DMS114 treated with DMSO at 0.1 percent for 48 hours (cell line): ENCODE measurements around the gene ITPR1.
"Not testable (repeated sequence)": the region's sequence is repeated elsewhere in the genome, so short reads cannot be mapped to it uniquely, and the experiment has no call there.

Experiments used
- DNase-seq: peaks from one replicate; lab custom pipeline; 2025; ENCODE audit not compliant: unreplicated experiment; lab: John Stamatoyannopoulos, UW

ITPR1 gene

DNA sequence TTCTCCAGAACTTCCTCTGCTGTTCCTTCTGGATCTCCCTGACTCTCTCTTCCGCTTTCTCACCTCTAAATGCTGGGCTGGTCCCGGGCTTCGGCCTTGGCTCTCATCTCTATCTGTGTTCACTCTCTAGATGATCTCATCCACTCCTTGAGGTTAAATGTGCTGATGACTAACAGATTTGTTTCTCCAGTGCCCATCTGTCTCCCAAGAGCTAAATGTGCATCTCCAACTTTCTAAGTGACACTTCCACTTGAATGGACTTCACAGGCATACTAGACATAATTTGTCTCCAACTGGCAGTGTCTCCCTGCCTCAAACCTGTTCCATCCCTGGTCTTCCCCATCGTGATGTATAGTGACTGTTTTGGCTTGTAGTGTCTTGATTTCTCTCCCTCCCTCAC is 95.3 kb downstream of the ITPR1 start:
- no peak for DNase-seq

DNA sequence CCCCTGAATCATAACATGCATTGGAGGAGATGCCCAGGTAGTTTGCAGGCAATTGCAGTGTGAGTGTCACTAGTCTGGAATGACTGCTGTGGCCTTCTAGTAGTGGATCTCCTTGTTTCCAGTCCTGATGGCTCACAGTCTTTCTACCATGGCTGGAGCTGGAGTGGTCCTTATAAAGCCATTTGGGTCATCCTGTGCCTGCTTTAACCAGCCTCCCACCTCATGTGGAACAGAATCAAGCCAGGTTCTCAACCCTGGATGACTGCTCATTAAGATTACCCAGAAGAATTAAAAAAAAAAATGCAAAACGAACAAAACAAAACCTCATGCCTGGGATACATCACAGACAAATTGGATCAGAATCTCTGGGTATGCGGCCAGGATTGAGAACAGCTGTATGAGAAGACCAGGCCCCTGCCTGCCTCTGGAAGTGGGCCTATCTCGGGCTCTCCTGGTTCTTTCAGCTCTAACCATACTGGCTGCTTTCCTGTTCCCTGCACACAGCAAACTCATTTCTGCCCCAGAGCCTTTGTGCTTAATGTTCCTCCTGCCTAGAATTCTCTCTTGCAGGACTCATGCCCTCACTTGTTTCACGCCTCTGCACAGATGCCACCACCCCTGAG is 96.4 kb downstream of the ITPR1 start:
- no peak for DNase-seq

DNA sequence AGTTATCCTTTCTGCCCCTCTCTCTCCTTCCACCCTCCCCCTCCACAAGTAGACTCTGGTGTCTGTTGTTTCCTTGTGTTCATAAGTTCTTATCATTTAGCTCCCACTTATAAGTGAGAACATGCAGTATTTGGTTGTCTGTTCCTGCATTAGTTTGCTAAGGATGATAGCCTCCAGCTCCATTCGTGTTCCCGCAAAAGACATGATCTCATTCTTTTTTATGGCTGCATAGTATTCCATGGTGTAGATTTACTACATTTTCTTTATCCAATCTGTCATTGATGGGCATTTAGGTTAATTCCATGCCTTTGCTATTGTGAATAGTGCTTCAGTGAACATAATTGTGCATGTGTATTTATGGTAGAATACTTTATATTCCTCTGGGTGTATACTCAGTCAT is 97.7 kb downstream of the ITPR1 start:
- not testable (repeated sequence) for DNase-seq

DNA sequence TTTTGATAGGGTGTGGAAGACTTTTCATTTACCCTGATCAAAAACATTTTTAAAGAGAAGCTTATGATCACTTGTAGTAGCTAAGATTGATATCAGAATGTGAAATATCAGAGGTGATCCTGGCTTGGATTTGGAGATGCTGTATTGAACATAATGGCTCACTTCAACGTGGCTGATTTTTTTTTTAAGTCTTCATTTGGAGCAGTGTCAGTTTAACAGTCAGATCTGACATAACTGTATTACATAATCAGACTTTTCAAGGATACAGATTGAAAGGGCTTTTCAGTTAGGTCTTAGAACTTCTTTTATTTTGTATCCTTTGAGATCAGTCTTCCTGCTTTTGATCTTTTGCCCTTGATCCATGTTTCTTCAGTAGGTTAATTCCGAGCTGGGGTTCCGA is 98.5 kb downstream of the ITPR1 start:
- DNase-seq = no peak

DNA sequence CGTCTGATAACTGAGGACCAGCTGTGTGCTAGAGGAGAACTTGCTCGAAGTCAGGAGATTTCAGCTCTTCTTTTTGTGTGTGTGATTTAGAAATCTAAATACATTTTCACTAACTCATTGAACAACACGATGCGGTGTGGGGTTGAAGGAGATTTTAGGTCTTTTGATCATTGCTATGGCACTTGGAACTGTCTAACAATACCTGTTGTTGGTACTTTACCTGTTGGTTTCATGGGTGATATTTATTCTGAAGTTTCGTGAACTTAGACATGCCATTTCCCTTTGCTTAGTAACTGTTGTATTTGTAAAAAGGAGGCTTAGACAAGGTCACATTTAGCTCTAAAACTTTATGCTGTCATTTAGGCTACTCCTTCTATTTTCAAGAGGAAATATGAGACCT is 99.9 kb downstream of the ITPR1 start:
- no peak for DNase-seq

DNA sequence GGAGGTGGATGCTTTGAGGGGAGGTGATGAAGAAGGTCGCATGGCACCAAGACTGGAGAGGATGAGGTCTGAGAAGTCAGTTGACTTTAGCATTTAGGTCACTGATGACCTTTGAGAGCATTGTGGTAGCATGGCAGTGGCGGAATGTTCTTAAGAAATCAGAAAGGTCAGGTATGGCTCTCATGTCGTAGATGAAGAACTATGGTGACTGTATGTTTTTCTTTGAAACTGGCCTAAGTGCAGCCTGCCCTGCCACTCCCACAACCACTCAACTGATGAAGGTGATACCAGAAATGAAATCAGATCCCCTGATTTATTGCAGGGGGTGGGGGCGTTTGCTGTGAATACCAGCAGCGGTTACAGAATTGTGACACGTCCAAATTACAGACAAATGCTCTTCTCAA is 102.6 kb downstream of the ITPR1 start:
- DNase-seq = no peak

DNA sequence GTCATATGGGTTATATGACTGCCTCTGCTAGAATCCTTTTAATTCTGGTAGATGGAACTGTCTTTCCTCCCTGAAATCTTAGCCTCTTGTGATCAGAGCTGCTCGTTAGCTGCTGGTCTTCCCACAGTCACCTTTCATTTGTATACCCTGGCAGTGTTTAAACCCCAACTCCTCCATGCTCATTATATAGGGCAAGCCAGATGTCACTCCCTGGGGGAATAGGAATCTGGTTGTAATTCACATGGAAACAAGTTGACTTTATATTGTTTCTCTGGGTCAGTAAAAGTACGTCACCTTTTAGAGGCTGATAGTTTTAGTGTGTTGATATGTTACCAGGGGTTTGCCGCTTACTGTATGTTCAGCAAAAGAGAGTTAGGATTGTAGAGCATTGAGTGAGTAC is 103.5 kb downstream of the ITPR1 start:
- no peak for DNase-seq

DNA sequence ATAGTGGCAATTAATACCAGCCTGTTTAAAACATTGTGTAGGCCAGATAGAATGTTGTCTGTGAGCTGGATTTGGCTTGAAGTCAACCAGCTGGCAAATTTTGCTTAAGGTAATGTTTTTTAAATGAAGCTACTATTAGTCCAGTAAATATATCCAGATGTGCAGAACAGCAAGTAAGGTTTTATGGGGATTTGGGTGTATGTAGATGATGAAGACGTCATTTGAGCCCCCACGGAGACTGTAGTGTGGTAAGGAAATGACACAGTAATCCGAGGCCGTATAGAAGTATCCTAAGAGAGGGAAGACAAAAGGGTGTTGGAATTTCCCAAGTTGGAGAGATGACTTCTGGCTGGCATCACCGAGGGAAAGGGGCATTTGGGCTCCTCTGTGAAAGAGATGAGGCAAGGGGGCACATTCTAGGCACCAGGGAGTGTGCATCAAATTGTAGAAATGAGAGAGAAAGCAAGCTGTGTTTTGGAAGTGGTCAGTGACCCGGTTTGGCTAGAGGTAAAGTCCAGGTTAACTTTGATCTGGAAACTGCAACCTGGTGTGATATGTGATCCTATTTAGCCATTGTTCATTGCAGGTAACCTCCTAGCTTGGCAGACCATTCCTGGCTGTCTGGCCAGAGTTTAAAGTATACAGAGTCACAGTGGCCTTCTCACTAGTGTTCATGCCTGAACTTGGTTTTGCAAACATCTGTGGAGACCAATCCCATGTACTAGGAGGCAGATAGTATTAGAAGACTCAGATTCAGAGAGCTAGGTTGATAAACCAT is 104.2 kb downstream of the ITPR1 start:
- no peak for DNase-seq

DNA sequence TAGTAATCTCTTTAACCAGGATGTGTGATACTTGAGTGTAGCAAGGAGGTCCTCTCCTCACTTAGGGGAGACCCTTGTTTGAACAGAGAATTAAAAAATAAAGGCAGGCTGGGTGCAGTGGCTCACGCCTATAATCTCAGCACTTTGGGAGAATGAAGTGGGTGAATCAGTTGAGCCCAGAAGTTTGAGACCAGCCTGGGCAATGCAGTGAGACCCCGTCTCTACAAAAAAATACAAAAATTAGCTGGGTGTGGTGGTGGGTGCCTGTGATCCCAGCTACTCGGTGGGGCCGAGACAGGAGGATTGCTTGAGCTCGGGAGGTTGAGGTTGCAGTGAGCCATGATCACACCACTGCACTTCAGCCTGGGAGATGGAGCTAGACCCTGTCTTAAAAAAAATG is 105.1 kb downstream of the ITPR1 start:
- DNase-seq = not testable (repeated sequence)

DNA sequence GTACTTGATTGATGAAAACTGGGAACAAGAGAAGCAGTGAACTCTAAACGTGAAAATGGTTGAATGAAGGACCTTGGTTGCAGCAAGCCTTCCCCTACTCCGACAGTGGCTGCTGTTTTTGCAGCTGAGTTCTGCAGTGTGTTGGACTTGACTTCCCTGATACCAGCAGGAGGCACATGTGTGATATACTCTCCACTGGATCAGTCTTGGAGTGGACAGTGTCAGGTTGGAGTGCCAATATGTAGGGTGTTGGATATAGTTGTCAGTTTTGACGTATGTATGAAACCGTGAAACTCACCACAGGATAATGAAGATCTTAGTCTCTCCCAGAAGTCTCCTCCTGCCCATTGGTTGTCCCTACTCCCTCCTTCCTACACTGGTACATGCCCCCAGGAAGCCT is 106.5 kb downstream of the ITPR1 start:
- DNase-seq = no peak

DNA sequence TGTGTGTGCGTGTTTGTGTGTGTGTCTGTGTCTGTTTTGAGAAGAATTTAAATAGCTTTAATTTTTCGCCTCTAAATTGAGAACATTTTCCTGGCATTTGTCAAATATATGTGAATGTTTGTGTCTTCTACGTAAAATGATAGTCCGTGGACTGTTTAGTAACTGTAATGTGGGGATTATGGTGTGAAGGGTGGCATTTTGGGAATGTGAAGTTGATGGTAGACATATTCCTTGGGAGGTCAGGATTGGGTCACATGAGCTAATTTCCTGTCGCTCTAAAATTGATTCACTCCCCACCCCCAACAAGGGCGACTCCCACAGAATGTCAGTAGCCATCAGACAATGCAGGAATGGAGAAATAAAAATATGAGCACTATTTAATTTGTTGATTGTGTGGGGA is 107.3 kb downstream of the ITPR1 start:
- no peak for DNase-seq

DNA sequence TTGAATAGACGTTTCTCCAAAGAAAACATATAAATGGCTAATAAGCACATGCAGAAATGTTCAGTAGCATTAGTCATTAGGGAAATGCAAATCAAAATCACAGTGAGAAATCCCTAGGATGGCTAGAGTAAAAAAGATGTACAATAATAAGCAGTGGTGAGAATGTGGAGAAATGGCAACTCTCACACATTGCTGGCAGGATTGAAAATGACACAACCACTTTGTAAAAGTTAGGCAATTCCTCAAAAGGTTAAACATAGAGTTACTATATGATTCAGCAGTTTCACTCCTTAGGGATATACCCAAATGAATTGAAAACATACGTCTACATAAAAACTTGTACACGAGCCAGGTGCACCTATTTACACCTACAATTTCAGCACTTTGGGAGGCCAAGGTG is 108.7 kb downstream of the ITPR1 start:
- no peak for DNase-seq

DNA sequence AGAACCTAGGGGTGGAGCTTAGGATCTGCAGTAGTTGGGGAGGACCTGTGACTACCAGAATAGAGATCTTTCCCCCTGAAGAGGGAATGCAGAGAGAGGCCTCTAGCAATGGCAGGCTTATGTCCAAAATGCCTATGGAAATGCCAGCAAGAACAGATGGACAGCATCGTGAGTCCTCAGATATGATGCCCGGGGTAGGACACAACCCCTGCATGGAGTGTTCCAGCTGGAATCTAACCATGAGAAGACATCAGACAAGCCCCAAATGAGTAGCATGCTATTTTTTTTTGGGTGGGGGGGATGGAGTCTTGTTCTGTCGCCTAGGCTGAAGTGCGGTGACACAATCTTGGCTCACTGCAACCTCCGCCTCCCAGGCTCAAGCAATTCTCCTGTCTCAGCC is 111.5 kb downstream of the ITPR1 start:
- no peak for DNase-seq

DNA sequence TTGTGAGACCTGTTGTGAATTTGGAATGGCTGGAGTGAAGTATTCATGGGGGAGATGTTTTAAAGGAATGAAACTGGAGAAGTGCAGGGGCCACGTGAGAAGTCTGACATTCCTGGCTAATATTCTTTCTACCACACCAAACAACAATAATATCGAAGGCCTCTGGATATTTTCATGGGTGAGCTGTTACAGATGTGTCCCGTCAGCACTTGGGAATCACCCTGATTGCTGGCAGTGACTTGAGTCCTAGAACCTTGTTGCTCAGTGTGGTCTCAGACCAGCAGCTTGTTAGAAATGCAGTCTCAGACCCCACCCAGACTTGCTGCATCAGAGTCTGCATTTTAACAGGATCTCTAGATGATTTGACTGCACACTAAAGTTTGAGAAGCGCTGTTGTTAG is 113.8 kb downstream of the ITPR1 start:
- DNase-seq = no peak

DNA sequence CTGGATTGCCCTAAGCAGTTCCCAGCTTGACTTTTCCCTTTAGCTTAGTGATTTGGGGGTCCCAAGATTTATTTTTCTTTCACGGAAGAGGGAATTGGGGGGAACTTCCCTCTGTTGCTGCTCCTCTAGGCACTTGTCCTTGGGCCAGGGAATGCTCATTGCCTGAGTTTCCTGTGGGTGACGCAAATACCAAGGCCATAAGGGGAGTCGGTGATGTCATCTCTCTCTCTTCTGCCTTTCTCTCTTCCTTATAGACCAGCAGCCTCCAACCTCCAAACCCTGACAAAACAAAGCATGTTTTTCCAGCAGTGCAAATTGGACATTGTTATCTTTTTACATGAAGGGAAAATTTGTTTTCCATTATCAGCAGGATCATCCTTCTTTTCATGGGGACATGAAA is 120.2 kb downstream of the ITPR1 start:
- DNase-seq = no peak

DNA sequence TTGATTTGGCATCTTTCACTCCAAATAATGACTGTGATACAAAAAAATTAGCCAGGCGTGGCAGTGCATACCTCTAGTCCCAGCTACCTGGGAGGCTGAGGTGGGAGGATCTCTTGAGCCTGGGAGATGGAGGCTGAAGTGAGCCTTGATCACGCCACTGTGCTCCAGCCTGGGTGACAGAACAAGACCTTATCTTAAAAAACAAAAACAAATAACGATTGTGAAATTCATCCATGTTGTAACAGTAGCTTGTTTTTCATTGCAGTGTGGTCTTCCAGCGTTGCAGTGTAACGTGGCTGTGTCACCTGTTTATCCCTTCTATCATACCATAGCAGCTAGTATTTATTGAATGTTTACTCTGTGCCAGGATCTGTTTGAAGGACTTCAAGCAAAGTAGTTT is 120.9 kb downstream of the ITPR1 start:
- no peak for DNase-seq

DNA sequence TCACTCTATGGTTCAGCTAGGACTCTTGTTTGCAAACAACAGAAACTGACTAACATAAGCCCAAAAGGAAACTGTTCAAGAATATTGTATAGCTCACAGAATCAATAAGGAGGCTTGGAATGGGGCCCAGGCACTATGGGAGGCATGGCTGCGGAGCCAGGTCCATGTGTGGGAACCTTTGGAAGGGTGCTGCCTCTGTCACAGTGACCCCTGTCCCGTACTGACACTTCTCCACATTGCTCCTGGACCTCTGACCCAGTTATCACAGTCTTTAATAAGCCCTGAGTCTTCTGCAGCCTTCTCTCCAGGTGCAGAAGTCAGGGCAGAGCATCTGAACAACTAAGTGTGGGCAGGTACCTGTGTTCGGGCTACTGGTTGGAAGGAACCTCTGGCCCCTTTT is 121.8 kb downstream of the ITPR1 start:
- no peak for DNase-seq

DNA sequence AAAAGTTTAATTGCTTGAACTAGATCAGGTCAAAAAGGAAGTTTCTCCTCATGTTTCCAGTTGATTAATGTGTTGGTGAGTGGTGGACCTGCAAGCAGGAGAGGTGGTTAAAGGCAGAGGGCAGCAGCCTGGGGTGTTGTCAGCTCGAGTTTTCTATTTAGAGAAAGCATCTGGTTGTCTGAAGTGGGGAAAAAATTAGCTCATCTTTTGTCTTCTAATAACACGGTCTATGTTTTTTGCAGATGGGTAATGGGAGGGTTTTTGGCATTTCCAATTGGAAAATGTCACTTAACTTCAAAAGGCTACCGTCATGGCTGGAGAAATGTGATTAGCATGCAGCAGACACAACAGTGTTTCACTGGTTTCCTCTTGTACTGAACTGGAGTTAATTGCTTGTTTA is 122.6 kb downstream of the ITPR1 start:
- no peak for DNase-seq

DNA sequence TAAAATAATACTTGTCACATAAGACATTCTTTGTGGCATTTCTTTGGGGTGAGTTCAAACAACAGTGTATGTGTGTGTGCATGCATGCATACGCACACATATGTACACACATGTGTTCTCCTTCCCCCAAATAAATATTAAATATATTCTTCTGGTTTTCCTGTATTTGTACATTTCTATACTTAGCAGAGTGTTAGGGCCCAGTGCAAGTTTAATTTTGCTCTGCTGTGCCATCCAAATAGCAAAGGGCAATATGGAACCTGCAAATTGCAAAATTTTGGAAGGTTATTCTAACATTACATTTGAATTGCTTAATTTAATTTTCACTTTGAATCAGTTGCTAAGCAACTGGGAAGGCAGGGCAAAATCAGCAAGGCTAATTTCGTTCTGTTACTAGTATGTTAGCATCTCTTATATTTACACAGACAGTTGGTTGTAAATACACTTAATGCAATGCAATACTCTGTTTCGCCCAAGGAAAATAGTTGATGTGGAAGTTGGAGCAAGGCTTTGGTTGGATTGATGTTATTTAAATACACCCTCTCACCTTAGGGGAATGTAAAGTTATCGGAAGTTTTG is 130.4 kb downstream of the ITPR1 start:
- DNase-seq = no peak

DNA sequence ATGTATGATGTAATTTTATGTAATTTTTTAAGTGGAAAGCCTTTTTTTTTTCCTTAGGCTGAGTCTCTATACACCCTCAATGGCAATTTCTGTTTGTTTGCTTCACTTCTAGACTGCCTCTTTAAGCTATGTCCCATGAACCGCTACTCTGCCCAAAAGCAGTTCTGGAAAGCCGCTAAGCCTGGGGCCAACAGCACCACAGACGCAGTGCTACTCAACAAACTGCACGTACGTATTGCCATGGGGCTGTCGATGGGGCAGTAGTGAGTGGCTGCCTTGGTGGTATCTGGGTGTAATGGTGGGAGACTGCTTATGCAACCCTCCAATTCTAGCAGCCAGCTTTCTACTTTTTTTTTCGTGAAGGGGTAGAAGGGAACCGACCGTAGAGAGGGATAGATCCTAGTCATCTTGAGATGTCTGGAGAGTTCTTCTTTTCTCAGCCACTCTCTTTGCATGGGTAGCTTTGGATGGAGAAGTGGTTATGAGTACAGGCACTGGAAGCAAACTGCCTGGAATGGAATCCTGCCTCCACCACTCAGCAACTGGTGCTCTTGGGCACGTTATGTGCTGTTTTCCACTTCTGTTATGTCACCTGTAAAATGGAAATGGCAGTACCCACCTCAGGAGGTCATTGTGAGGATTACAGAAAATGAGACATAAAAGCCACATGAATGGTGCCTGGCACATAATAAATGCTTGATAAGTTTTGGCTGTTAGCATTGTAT is 134.7 kb downstream of the ITPR1 start:
- DNase-seq = no peak

DNA sequence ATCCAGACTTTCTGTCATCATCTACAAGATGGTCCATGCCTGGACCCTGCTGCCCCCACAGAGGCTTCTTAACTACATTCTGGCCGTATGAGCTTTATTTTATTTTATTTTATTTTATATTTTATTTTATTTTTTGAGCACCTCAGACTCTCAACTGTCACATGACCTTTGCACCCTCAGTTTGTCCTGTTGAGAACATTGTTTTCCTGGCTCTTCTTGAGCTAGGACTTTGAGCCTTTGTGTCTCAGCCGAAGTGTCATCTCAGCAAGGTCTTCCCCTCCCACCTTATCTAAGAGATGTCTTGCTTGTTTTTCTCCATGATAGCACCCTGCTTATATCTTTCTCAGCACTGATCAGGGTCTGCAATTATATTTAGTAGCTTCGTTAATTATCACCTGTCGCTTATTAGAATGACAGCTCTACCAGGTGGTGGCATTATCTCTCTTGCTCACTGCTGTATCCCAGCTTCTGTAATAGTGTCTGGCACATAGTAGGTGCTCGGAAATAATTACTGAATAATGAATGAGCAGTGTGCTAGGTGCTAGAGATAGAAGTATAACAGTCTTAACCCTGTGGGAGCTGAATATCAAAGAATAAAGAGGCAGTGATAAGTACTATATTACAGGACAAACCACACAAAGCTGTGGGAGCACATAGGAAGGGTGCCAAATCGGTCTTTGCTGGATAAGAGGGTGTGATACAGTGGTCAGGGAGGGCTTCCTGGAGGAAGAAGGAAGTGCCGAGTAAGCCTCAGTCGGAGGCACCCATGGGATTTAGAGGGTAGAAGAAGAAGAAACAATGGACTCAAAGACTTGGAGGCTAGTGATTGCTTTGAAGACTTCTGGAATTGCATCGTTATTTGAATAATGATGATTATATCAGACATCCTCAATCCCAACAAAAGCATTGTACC is 136.2 kb downstream of the ITPR1 start:
- no peak for DNase-seq
